DOHH2 (cell line): ENCODE data around the gene RAE1.

Source experiments
- CTCF ChIP-seq: fragments of 200-600 bp; sonication (generic); IDR thresholded peaks from one replicate; pipeline ENCODE4 v1.5.1; 2014; ENCODE audit warnings: antibody characterized with exemption, mild to moderate bottlenecking, low read depth, low read length; ENCODE audit not compliant: poor library complexity, severe bottlenecking
- EZH2phosphoT487 ChIP-seq: fragments of 200-600 bp; sonication (generic); IDR thresholded peaks from 2 replicates; pipeline ENCODE4 v1.6.1; 2017; ENCODE audit warnings: borderline replicate concordance, mild to moderate bottlenecking, antibody characterized with exemption, low read length, moderate library complexity, mixed read lengths

GRCh38 chr20:57410398-57410920 lies 59.4 kb downstream of the RAE1 start:
- TF ChIP-seq CTCF (no peak), EZH2phosphoT487 (no peak)
